ENCODE data around the gene ITIH6. TPM values are rescaled to one million over a fixed set of nuclear protein-coding genes. Genes with fewer than 3 reads are reported as not detected.
A peak's percentile ranks its signal among the peaks of the same experiment; 100 is the strongest.

The ITIH6 gene
- total RNA-seq, 6 experiments from 2014 or later: not detected

DNA sequence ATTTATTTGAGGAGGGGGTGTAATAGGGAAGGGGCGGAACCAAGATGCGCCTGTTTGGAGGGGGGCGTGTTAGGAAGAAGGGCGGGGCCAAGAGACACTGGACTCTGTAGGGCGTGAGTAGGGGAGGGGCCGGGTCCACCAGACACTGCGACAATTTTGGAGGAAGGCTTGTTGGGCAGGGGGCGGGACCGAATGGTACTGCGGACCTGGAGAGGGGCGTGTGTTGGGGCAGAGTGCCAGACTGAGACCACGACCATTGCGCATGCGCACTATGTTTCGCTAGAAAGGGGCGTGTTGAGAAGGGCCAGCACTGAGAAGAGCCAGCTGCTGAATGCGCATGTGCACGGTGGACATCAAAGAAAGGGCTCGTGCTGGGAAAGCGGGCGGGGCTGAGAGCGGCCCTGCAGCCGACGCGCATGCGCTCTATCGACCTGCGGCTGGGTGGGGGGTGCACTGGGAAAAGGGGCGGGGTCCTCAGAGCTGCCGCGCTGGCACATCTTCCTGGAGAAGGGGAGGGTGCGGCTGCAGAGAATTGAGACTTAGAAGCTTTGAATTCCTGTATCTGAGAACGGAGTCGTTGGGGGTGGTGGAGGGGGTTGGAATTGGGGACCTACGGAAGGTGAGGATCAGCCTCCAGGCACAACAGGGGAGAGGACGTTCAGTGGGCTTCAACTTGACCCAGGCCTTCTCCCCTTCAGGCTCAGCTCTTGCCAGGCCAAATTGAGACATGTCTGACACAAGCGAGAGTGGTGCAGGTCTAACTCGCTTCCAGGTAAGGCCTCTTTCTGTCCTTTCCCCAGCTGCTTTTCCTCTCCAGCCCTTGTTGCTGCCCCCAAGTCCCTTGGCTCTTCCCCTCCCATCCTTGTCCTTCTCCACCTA, 10.8 kb upstream of the ITIH6 start:
- DNase-seq: peak; percentile 91 to 94 (median 92)
- H3K36me3 ChIP-seq: peaks cover 0 to 9% (median 0%) of the 10 kb centered on the region in 4 donors
- no peaks in the 10 kb centered on the region for H3K27me3 ChIP-seq
- peak overlapping the region; percentile 65 to 79 (median 72) for H3K27ac ChIP-seq
- peak; percentile 89 to 93 (median 92) for ATAC-seq
- intact Hi-C loops (cut with DNase I): no loop called here
- no peaks in the 10 kb centered on the region for H3K9me3 ChIP-seq
- H3K4me1 ChIP-seq: peaks cover 0 to 6% (median 2%) of the 10 kb centered on the region in 4 donors
- peak overlapping the region; percentile 64 to 70 (median 65) for H3K4me3 ChIP-seq
- 36% methylated on average over 20 of the region's 38 CpGs for WGBS (ENCODE audit: insufficient coverage, low coverage, low lambda C conversion rate, missing lambda C conversion rate)
- TF ChIP-seq, protein P1, sequence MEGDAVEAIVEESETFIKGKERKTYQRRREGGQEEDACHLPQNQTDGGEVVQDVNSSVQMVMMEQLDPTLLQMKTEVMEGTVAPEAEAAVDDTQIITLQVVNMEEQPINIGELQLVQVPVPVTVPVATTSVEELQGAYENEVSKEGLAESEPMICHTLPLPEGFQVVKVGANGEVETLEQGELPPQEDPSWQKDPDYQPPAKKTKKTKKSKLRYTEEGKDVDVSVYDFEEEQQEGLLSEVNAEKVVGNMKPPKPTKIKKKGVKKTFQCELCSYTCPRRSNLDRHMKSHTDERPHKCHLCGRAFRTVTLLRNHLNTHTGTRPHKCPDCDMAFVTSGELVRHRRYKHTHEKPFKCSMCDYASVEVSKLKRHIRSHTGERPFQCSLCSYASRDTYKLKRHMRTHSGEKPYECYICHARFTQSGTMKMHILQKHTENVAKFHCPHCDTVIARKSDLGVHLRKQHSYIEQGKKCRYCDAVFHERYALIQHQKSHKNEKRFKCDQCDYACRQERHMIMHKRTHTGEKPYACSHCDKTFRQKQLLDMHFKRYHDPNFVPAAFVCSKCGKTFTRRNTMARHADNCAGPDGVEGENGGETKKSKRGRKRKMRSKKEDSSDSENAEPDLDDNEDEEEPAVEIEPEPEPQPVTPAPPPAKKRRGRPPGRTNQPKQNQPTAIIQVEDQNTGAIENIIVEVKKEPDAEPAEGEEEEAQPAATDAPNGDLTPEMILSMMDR (IDR thresholded peaks at IDR 0.05): no peak
- no peak for TF ChIP-seq POLR2A (IDR thresholded peaks at IDR 0.05)

DNA sequence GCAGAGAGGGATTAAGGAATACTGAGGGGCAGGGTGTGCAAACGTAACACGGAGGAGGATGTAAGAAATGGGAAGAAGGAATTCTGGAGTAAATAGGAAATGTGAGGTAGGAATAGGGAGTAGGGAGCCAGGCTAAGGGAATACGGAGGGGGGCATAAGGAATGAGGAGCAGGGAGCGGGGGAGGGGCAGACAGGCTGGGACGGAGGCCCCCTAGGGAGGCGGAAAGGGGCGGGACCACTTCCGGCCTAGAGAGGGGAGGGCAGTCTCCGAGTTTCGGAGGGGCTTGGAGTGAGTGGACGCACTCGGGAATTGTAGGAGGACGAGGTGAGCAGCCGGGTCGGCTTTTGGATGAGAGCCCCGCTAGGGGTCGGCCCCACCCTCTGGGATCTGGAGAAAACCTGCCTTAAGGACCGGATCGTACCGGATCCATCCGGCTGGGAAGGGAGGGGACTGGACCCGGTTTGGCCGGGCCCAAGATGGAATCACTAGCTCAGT, 10.1 kb upstream of the ITIH6 start:
- WGBS (ENCODE audit: insufficient coverage, low coverage, low lambda C conversion rate, missing lambda C conversion rate): 42% methylated on average over 20 of the region's 23 CpGs
- H3K4me1 ChIP-seq: peaks cover 0 to 6% (median 2%) of the 10 kb centered on the region in 4 donors
- peak; percentile 62 to 69 (median 66) for ATAC-seq
- intact Hi-C loops (cut with DNase I): no loop called here
- TF ChIP-seq, protein P1 (IDR thresholded peaks at IDR 0.05): no peak
- no peak for TF ChIP-seq POLR2A (IDR thresholded peaks at IDR 0.05)
- no peaks in the 10 kb centered on the region for H3K9me3 ChIP-seq
- peak overlapping the region; percentile 64 to 70 (median 65) for H3K4me3 ChIP-seq
- peaks cover 0 to 9% (median 0%) of the 10 kb centered on the region in 4 donors for H3K36me3 ChIP-seq
- peak overlapping the region; percentile 65 to 79 (median 72) for H3K27ac ChIP-seq
- peak; percentile 51 to 69 (median 68) for DNase-seq
- H3K27me3 ChIP-seq: no peaks in the 10 kb centered on the region

DNA sequence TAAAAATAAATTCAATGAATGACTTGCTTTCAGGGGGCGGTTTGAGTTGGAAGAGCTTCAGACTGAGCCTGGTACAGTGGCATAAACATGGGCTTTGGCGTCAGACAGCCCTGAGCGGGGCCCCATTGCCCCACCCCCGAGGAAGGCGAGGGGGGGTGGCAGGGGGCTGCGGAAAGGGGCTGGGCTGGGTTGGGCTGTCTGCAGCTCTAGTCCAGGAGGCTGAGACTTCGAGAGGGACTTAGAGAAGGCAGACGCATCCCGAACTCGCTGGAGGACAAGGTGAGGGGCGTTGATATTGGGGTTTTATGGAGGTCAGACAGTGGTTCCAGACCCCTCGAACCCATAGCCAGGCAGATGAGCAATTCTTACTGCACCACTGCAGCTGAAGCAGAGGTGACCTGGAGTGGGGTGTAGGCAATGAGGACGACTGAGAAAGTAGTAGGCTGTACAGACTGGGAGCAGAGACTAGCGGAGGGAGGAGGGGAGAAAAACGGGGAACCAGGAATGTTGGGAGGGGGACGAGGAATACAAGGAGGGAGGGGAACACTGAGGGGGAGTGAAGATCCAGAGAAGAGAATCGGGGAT, 9.6 kb upstream of the ITIH6 start, which contains the start of gene MAGED2:
TSS of gene MAGED2 (plus strand) at position 222 of the 585 bp plus-strand sequence. CDS start 1,587 bp downstream, outside the sequence.
- H3K27ac ChIP-seq: peak within 1 kb of the TSS; percentile 65 to 79 (median 72)
- no peak for DNase-seq
- H3K4me1 ChIP-seq: peaks cover 0 to 6% (median 2%) of the 10 kb centered on the region in 4 donors
- no peak for TF ChIP-seq POLR2A (IDR thresholded peaks at IDR 0.05)
- TF ChIP-seq, protein P1 (IDR thresholded peaks at IDR 0.05): no peak
- WGBS (ENCODE audit: insufficient coverage, low coverage, low lambda C conversion rate, missing lambda C conversion rate): 23% methylated on average over 8 of the region's 17 CpGs
- peak within 1 kb of the TSS; percentile 64 to 70 (median 65) for H3K4me3 ChIP-seq
- ATAC-seq: peak in 3 of 4 donors; percentile 6 to 16 (median 6)
- H3K9me3 ChIP-seq: no peaks in the 10 kb centered on the region
- intact Hi-C loops (cut with DNase I): no loop called here
- no peaks in the 10 kb centered on the region for H3K27me3 ChIP-seq
- H3K36me3 ChIP-seq: peaks cover 0 to 9% (median 0%) of the 10 kb centered on the region in 4 donors

DNA sequence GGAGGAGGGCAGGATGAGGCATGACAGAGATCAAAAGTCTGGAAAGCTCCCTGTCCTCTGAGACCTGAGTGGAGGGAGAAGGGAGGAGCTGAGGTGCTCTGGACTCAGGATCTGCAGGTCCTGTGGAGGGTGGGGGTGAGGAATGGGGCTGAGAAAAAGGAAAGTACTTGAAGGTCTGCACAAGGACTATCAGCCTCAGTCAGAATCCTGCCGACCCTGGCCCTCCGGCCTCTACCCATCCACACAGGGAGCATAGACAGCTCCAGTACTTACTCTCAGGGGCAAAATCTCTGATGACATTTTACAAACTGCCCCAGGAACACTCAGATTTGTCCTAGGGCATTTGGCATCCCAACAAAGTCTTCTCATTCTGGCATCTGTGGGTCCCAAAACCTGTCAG, 991 bp upstream of the ITIH6 start:
- no CpG with 5 or more reads among the region's 2 CpGs for WGBS (ENCODE audit: insufficient coverage, low coverage, low lambda C conversion rate, missing lambda C conversion rate)
- ATAC-seq: no peak
- no peak for DNase-seq
- Histone ChIP-seq H3K4me3 (no peak overlapping the region), H3K4me1 (no peaks in the 10 kb centered on the region), H3K27ac (no peak overlapping the region), H3K27me3 (no peaks in the 10 kb centered on the region), H3K36me3 (no peaks in the 10 kb centered on the region), H3K9me3 (no peaks in the 10 kb centered on the region)
- no peak for TF ChIP-seq POLR2A (IDR thresholded peaks at IDR 0.05)
- TF ChIP-seq, protein P1 (IDR thresholded peaks at IDR 0.05): no peak
- intact Hi-C loops (cut with DNase I): no loop called here

All from right lobe of liver (tissue), 6 donors.